ENCODE results near the gene SYS1. TPM values are rescaled to one million over a fixed set of nuclear protein-coding genes. Genes with fewer than 3 reads are reported as not detected.

Gene SYS1
- total RNA-seq, 2 donors from 2014 or later: 14.2 to 15.3 TPM

DNA sequence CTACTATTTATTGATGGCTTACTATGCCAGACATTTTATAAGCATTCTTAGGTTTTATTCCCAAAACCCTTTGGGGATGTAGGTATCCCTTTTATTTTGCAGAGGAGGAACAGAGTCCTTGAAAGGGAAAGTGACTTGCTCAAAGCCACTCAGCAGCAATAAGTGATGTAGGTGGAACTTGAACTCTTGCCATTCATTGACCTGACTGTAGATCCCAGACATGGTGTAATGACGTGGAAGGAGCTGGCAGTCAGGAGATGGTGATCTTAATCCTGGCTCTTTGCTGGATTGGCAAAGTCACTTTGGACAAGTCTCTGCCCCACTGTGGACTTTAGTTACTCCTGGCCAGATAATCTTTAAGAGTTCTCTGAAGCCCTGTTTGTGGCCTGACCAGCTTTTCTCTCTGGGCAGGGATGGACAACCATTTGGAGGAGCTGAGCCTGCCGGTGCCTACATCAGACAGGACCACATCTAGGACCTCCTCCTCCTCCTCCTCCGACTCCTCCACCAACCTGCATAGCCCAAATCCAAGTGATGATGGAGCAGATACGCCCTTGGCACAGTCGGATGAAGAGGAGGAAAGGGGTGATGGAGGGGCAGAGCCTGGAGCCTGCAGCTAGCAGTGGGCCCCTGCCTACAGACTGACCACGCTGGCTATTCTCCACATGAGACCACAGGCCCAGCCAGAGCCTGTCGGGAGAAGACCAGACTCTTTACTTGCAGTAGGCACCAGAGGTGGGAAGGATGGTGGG is 46.7 kb downstream of the SYS1 start:
- H3K27me3 ChIP-seq: no peaks in the 10 kb centered on the region
- ATAC-seq (no peak), DNase-seq (no peak)
- H3K36me3 ChIP-seq (replicated peaks in 1 of 2; ENCODE audit: insufficient read depth in 1 of 2, low read depth in 2 of 2): peaks cover 0 to 6% of the 10 kb centered on the region in 2 donors
- peaks cover 19% of the 10 kb centered on the region for H3K4me1 ChIP-seq
- H3K9me3 ChIP-seq: no peaks in the 10 kb centered on the region
- intact Hi-C loops (cut with DNase I): no loop called here
- 85 to 86% methylated on average over 7 of the region's 7 CpGs for WGBS, 2 donors
- TF ChIP-seq POLR2A (IDR thresholded peaks at IDR 0.05): no peak
- TF ChIP-seq, protein P1, sequence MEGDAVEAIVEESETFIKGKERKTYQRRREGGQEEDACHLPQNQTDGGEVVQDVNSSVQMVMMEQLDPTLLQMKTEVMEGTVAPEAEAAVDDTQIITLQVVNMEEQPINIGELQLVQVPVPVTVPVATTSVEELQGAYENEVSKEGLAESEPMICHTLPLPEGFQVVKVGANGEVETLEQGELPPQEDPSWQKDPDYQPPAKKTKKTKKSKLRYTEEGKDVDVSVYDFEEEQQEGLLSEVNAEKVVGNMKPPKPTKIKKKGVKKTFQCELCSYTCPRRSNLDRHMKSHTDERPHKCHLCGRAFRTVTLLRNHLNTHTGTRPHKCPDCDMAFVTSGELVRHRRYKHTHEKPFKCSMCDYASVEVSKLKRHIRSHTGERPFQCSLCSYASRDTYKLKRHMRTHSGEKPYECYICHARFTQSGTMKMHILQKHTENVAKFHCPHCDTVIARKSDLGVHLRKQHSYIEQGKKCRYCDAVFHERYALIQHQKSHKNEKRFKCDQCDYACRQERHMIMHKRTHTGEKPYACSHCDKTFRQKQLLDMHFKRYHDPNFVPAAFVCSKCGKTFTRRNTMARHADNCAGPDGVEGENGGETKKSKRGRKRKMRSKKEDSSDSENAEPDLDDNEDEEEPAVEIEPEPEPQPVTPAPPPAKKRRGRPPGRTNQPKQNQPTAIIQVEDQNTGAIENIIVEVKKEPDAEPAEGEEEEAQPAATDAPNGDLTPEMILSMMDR (IDR thresholded peaks at IDR 0.05): no peak
- no peak overlapping the region for H3K27ac ChIP-seq
- H3K4me3 ChIP-seq: no peak overlapping the region

DNA sequence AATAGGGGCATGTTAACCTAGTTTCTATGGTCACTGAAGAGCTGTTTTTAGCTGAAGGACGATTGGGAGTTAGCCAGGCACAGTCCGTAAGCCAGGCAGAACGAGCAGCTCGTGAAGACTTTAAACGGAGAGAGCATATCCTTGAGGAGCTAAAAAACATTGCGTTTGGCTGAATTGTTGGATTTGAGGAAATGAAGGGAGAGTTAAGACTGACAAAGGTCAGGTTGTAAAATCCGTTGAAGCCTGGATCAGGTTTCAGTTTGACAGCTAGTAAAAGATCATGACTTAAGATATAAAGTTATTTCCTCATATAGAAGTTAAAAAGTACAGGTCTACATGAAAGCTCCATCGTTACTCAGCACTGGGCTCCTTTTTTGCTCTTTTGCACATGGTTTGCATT is 47.9 kb downstream of the SYS1 start:
- Histone ChIP-seq H3K27ac (no peak overlapping the region), H3K4me3 (no peak overlapping the region), H3K9me3 (no peaks in the 10 kb centered on the region), H3K36me3 (replicated peaks in 1 of 2; ENCODE audit: insufficient read depth in 1 of 2, low read depth in 2 of 2) (peaks cover 0 to 6% of the 10 kb centered on the region in 2 donors), H3K4me1 (peaks cover 13% of the 10 kb centered on the region), H3K27me3 (no peaks in the 10 kb centered on the region)
- intact Hi-C loops (cut with DNase I): no loop called here
- WGBS, 2 donors: 73 to 74% methylated on average over 8 of the region's 8 CpGs
- no peak for TF ChIP-seq POLR2A (IDR thresholded peaks at IDR 0.05)
- TF ChIP-seq, protein P1 (IDR thresholded peaks at IDR 0.05): no peak
- ATAC-seq (no peak), DNase-seq (no peak)

DNA sequence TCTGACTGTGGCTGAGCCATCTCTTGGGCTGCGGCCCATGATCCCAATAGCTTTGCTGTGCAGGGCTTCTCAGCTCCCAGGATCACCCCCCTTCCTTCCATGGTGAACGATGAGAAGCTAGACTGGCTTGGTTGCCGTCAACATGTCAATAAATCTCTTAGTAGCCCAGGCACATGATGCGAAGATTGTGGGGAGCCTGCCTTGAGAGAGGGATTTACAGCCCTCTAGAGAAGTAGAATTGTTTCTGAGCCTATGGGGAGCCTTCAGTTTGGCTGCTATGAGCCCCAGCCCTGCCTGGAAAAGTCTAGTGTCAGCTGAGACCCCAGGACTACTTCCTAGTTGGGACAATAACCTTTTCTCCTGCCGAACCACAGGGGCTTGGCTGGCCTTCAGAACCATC is 49.7 kb downstream of the SYS1 start:
- no peak for DNase-seq
- intact Hi-C loops (cut with DNase I): no loop called here
- H3K4me1 ChIP-seq: peaks cover 15% of the 10 kb centered on the region
- H3K9me3 ChIP-seq: no peaks in the 10 kb centered on the region
- no peak overlapping the region for H3K27ac ChIP-seq
- no peak for TF ChIP-seq POLR2A (IDR thresholded peaks at IDR 0.05)
- TF ChIP-seq, protein P1 (IDR thresholded peaks at IDR 0.05): no peak
- no peaks in the 10 kb centered on the region for H3K27me3 ChIP-seq
- 65 to 72% methylated on average over 4 to 5 of the region's 5 CpGs for WGBS, 2 donors
- H3K36me3 ChIP-seq (replicated peaks in 1 of 2; ENCODE audit: insufficient read depth in 1 of 2, low read depth in 2 of 2): peaks cover 0 to 6% of the 10 kb centered on the region in 2 donors
- H3K4me3 ChIP-seq: no peak overlapping the region
- ATAC-seq: no peak

DNA sequence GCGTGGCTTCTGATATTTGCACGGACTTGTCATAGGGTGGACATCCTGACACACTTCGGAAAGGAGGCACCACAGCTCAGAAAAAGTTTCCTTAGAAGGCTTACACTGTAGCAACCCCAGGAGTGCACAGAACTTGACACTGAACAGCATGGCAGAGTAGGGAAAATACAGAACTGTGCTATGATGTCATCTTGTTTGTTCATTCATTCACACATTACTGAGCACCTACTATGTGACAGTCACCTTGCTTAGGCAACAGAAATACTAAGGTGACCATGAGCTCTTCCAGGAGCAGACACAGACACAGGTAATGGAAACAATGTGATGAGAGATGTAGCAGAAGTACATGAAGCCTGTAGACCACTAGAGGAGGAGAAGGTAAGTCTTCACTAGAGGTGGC is 50.5 kb downstream of the SYS1 start:
- TF ChIP-seq, protein P1 (IDR thresholded peaks at IDR 0.05): no peak
- no peak for TF ChIP-seq POLR2A (IDR thresholded peaks at IDR 0.05)
- intact Hi-C loops (cut with DNase I): no loop called here
- 40 to 69% methylated on average over 2 to 3 of the region's 3 CpGs for WGBS, 2 donors
- Histone ChIP-seq H3K27ac (no peak overlapping the region), H3K4me1 (peaks cover 20% of the 10 kb centered on the region), H3K9me3 (no peaks in the 10 kb centered on the region), H3K4me3 (no peak overlapping the region), H3K36me3 (replicated peaks in 1 of 2; ENCODE audit: insufficient read depth in 1 of 2, low read depth in 2 of 2) (peaks cover 0 to 6% of the 10 kb centered on the region in 2 donors), H3K27me3 (no peaks in the 10 kb centered on the region)
- DNase-seq (no peak), ATAC-seq (no peak)
